ENCODE results near the gene SEC22A.

The SEC22A gene

DNA sequence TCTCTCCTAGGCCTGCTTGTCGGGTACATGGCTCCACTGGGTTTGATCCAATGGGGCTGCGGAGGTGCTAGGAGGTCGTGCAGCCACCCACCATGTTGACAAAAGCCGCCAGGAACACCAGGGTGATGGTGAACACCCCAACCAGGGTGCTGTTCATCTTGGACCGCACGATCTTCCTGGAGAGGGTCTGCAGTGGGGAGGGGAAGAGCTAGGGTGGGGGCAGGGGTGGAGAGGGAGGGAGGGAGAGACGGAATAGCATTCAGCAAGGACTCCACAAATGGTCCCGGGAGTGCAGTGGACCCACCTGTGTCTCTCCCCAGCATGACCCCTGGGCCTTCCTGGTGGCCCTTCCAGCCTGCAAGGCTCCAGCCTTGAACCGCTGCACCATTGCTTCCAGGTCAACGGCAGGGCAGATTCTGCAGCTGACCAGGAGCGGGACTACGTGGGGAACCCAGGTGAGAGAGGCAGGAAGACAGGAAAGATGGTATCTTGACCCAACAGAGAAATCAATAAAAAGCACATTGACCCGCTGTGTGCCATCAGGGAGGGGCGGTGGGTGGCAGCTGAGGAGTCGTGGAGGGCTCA lies 102.3 kb downstream of the SEC22A start:
- H3K9me3 ChIP-seq (ENCODE audit: control insufficient read depth in 2 of 2, low read length in 2 of 2), result no peaks in the 10 kb centered on the region
- no peaks in the 10 kb centered on the region for H3K27me3 ChIP-seq (ENCODE audit: control insufficient read depth in 1 of 2, insufficient read depth in 2 of 2, low read length in 2 of 2)
- no peak overlapping the region for H3K27ac ChIP-seq (ENCODE audit: low read length)
- no peak overlapping the region for H3K4me3 ChIP-seq (ENCODE audit: low read length in 2 of 2)
- H3K36me3 ChIP-seq (ENCODE audit: control insufficient read depth in 2 of 2, insufficient read depth in 2 of 2, low read length in 2 of 2), result peaks cover 47 to 58% of the 10 kb centered on the region in 2 donors
- H3K4me1 ChIP-seq (ENCODE audit: control insufficient read depth, insufficient read depth, low read length), result peaks cover 4% of the 10 kb centered on the region
- H3K9ac ChIP-seq (ENCODE audit: low read length in 2 of 2), result no peak overlapping the region

DNA sequence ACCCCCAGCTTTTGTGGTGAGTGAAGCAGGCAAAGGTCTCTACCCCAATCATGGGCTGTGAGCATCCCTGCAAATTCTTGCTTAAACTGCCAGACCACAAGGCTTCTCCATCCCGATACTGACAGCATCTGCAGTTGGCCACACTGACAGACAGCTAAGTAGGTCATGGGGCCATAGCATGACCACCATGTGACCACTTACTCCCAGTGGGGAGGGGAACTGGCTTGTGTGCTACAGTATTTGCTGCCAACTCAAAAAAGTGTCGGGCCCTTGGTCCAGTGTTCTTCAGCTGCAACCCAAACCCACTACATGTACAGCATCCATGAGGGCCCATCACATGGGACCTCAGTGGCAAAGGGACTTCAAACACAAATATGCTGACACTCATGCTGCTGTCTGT lies 103.4 kb downstream of the SEC22A start:
- peaks cover 4% of the 10 kb centered on the region for H3K4me1 ChIP-seq (ENCODE audit: control insufficient read depth, insufficient read depth, low read length)
- H3K9me3 ChIP-seq (ENCODE audit: control insufficient read depth in 2 of 2, low read length in 2 of 2), result no peaks in the 10 kb centered on the region
- peaks cover 44 to 56% of the 10 kb centered on the region in 2 donors for H3K36me3 ChIP-seq (ENCODE audit: control insufficient read depth in 2 of 2, insufficient read depth in 2 of 2, low read length in 2 of 2)
- H3K4me3 ChIP-seq (ENCODE audit: low read length in 2 of 2), result no peak overlapping the region
- H3K27me3 ChIP-seq (ENCODE audit: control insufficient read depth in 1 of 2, insufficient read depth in 2 of 2, low read length in 2 of 2), result no peaks in the 10 kb centered on the region
- no peak overlapping the region for H3K9ac ChIP-seq (ENCODE audit: low read length in 2 of 2)
- no peak overlapping the region for H3K27ac ChIP-seq (ENCODE audit: low read length)

DNA sequence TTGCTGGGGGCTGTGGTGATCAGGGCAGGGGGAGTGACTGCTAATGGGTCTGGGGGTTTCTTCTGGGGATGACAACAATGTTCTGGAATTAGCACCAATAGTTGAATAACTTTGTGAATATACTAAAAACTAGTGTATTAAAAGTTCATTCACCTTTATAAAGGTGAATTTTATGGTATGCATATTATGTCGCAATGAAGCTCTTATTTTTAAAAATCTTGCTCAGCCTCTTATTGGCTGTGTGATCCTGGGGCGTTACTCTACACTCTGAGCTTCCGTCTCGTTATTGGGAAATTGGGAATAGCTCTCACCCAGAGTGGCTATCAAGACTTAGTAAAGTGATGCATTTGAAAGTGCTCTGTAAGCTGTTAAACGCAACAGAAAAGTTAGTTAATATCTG lies 105.3 kb downstream of the SEC22A start:
- Histone ChIP-seq H3K4me3 (ENCODE audit: low read length in 2 of 2) (no peak overlapping the region), H3K36me3 (ENCODE audit: control insufficient read depth in 2 of 2, insufficient read depth in 2 of 2, low read length in 2 of 2) (peaks cover 37 to 52% of the 10 kb centered on the region in 2 donors), H3K9ac (ENCODE audit: low read length in 2 of 2) (no peak overlapping the region), H3K27ac (ENCODE audit: low read length) (no peak overlapping the region), H3K4me1 (ENCODE audit: control insufficient read depth, insufficient read depth, low read length) (peaks cover 4% of the 10 kb centered on the region), H3K27me3 (ENCODE audit: control insufficient read depth in 1 of 2, insufficient read depth in 2 of 2, low read length in 2 of 2) (no peaks in the 10 kb centered on the region), H3K9me3 (ENCODE audit: control insufficient read depth in 2 of 2, low read length in 2 of 2) (no peaks in the 10 kb centered on the region)

DNA sequence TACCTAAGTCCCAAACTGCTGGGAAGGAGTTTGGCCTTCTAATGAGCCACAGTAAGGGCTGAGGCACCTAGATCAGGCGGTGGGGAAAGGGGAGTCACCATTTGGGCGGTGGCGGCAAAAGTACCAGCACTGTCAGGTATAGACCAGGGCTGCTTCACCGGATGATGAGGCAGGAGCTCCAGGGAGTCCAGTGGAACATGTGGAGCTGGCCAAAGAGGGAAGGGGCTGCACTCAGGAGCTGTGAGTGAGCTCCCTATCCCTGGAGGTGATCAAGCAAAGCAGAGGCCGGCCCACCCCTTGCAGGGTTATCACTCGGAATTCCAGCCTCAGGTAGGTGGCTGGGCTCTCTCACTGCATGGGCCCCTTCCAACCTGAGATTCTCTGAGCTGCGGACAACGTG lies 108.4 kb downstream of the SEC22A start:
- no peak overlapping the region for H3K4me3 ChIP-seq (ENCODE audit: low read length in 2 of 2)
- H3K4me1 ChIP-seq (ENCODE audit: control insufficient read depth, insufficient read depth, low read length), result peaks cover 18% of the 10 kb centered on the region
- H3K36me3 ChIP-seq (ENCODE audit: control insufficient read depth in 2 of 2, insufficient read depth in 2 of 2, low read length in 2 of 2), result peaks cover 22 to 50% of the 10 kb centered on the region in 2 donors
- H3K9ac ChIP-seq (ENCODE audit: low read length in 2 of 2), result no peak overlapping the region
- no peaks in the 10 kb centered on the region for H3K27me3 ChIP-seq (ENCODE audit: control insufficient read depth in 1 of 2, insufficient read depth in 2 of 2, low read length in 2 of 2)
- H3K9me3 ChIP-seq (ENCODE audit: control insufficient read depth in 2 of 2, low read length in 2 of 2), result no peaks in the 10 kb centered on the region
- no peak overlapping the region for H3K27ac ChIP-seq (ENCODE audit: low read length)

DNA sequence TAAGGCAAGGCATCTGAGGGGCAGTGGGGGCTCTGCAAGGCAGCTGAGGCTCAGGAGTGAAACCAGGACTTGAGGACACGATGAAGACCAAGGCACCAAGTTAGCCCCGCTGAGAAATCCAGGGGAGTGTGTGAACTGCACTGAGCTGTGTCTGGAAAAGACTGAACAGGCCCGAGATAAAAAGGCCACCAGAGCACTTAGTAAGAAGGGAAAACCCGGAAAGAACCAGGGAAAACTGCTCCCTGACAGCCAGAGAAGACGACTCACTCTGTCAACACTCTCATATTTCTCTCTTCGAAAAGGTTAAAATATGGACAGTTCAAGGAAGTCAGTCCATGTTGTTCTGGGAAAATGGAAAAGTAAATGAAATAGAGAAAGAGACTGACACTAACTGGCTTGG lies 109.0 kb downstream of the SEC22A start:
- H3K4me3 ChIP-seq (ENCODE audit: low read length in 2 of 2), result no peak overlapping the region
- peaks cover 19 to 53% of the 10 kb centered on the region in 2 donors for H3K36me3 ChIP-seq (ENCODE audit: control insufficient read depth in 2 of 2, insufficient read depth in 2 of 2, low read length in 2 of 2)
- H3K27ac ChIP-seq (ENCODE audit: low read length), result no peak overlapping the region

DNA sequence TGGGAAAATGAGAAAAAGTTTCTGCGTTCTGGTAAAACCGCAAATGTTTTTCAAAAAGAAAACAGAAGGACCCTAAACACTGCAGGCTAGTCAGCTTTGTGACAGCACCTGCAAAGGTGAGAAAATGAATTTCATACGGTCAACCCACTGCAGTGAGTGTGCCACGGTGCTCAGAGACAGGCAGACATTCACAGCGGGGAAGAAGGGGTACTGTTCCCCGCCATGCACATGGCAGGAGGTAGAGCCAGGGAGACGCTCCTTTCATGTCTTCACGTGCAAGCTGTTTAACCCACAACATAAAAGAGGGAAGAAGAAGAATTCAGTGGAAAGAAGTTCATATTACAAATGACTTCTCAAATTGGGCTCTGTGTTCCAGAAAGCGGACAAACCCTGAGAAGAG lies 109.5 kb downstream of the SEC22A start:
- Histone ChIP-seq H3K36me3 (ENCODE audit: control insufficient read depth in 2 of 2, insufficient read depth in 2 of 2, low read length in 2 of 2) (peaks cover 19 to 53% of the 10 kb centered on the region in 2 donors), H3K27me3 (ENCODE audit: control insufficient read depth in 1 of 2, insufficient read depth in 2 of 2, low read length in 2 of 2) (no peaks in the 10 kb centered on the region), H3K9ac (ENCODE audit: low read length in 2 of 2) (no peak overlapping the region), H3K9me3 (ENCODE audit: control insufficient read depth in 2 of 2, low read length in 2 of 2) (no peaks in the 10 kb centered on the region), H3K4me3 (ENCODE audit: low read length in 2 of 2) (no peak overlapping the region), H3K27ac (ENCODE audit: low read length) (no peak overlapping the region), H3K4me1 (ENCODE audit: control insufficient read depth, insufficient read depth, low read length) (peaks cover 15% of the 10 kb centered on the region)

More for the DNA sequence above, 109.0 kb downstream of the SEC22A start:
- no peak overlapping the region for H3K9ac ChIP-seq (ENCODE audit: low read length in 2 of 2)
- H3K9me3 ChIP-seq (ENCODE audit: control insufficient read depth in 2 of 2, low read length in 2 of 2), result no peaks in the 10 kb centered on the region
- H3K4me1 ChIP-seq (ENCODE audit: control insufficient read depth, insufficient read depth, low read length), result peaks cover 15% of the 10 kb centered on the region
- H3K27me3 ChIP-seq (ENCODE audit: control insufficient read depth in 1 of 2, insufficient read depth in 2 of 2, low read length in 2 of 2), result no peaks in the 10 kb centered on the region

DNA sequence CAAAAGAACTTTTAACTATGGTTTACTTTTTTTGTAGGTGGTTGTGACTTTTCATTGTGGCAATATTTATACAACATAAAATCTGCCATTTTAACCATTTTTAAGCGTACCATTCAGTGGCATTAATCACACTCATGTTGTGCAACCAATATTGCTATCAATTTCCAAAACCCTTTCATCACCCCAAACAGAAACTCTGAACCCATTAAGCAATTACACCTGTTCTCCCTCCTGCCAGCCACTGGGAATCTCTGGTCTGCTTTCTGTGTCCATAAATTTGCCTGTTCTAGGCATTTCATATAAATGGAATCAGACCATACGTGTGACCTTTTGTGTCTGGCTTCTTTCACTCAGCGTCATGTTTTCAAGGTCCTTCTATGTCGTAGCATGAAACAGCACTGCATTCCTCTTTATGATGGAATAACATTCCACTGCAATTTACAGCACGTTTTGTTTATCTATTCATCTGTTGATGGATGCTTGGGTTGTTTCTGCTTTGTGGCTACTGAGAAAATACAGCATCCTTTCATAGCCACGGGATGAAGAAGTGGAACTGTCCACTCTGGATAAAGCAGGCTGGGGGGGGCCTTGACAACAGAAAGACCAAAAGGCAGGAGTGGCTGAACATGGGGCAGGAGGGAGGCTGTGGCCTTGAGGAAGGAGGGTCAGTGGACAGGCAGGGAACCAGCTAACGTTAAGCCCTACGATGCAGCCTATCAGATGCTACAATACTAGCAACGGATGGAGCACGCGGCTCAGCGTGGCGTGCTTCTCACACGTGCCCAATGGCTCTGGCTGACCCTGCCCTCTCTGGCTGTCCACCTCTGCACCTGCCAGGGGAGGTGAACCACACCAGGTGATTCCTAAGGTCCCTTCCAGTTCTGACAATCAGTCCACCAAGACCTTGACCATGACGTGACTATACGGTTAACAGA lies 110.9 kb downstream of the SEC22A start:
- Histone ChIP-seq H3K36me3 (ENCODE audit: control insufficient read depth in 2 of 2, insufficient read depth in 2 of 2, low read length in 2 of 2) (peaks cover 23 to 48% of the 10 kb centered on the region in 2 donors), H3K9ac (ENCODE audit: low read length in 2 of 2) (no peak overlapping the region), H3K4me3 (ENCODE audit: low read length in 2 of 2) (no peak overlapping the region), H3K27me3 (ENCODE audit: control insufficient read depth in 1 of 2, insufficient read depth in 2 of 2, low read length in 2 of 2) (no peaks in the 10 kb centered on the region), H3K4me1 (ENCODE audit: control insufficient read depth, insufficient read depth, low read length) (peaks cover 15% of the 10 kb centered on the region), H3K27ac (ENCODE audit: low read length) (peak overlapping the region; percentile 58), H3K9me3 (ENCODE audit: control insufficient read depth in 2 of 2, low read length in 2 of 2) (no peaks in the 10 kb centered on the region)

DNA sequence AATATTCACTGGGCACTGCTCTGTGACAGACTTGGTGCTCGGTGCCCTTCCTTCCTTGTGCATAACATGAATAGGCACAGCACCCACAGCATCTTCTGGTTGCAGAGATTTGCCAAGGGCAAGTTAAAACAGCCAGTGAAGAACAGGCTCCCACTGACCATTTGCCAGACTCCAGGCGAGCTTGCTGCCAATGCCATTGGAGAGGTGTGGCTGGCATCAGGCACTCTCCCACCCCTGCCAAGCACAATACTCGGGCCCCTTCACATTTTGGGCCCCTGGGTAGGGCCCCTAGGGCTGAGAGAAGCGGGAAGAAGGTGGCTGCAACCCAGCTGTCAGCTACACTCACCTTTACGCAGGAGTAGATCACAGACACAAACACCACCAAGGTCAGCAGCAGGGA lies 112.1 kb downstream of the SEC22A start:
- Histone ChIP-seq H3K27ac (ENCODE audit: low read length) (peak overlapping the region; percentile 58), H3K36me3 (ENCODE audit: control insufficient read depth in 2 of 2, insufficient read depth in 2 of 2, low read length in 2 of 2) (peaks cover 29 to 56% of the 10 kb centered on the region in 2 donors), H3K4me3 (ENCODE audit: low read length in 2 of 2) (no peak overlapping the region), H3K27me3 (ENCODE audit: control insufficient read depth in 1 of 2, insufficient read depth in 2 of 2, low read length in 2 of 2) (no peaks in the 10 kb centered on the region), H3K4me1 (ENCODE audit: control insufficient read depth, insufficient read depth, low read length) (peaks cover 15% of the 10 kb centered on the region), H3K9ac (ENCODE audit: low read length in 2 of 2) (no peak overlapping the region), H3K9me3 (ENCODE audit: control insufficient read depth in 2 of 2, low read length in 2 of 2) (no peaks in the 10 kb centered on the region)

DNA sequence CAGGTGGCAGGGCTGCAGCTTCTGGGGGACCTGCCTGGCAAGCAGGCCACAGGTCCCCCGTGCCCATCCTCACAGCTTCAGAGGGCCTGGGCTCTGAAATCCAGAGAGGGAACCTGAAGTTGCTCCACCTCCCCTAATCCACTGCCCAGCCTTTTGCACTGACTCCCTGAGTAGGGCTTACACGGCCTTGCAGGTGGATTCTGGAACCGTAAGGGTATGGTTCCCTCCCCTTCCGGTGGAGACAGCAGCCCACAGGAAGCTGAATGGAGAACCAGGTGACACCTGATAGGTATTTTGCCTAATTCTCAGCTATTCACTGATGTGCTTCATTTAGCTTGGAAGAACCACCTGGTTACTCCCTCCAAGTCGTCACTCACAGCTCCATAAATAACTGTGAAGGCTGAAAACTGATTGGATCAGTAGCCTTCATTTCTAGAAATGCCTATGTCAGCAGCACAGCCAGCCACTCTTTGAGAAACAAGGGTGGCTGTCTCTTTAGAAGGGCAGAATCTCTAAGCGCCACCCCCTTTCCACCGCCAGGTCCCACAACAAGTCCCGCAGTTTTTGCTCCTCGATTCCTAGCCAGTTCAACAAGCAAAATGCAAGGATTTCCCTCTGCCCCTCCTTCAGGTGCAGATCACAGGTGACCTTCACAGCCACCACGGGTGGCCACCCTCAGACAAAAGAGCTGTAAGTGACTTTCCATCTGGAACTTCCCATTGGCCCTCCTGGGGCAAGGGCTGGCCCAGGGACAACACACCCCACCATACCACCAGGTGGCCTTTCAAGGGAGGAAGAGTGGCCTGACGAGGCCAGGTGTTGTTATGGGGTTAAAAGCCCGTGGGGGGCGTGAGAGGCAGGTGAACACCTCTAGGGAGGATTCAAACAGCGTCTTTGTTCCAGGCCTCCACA lies 112.9 kb downstream of the SEC22A start:
- H3K27me3 ChIP-seq (ENCODE audit: control insufficient read depth in 1 of 2, insufficient read depth in 2 of 2, low read length in 2 of 2), result no peaks in the 10 kb centered on the region
- peaks cover 27 to 53% of the 10 kb centered on the region in 2 donors for H3K36me3 ChIP-seq (ENCODE audit: control insufficient read depth in 2 of 2, insufficient read depth in 2 of 2, low read length in 2 of 2)
- no peaks in the 10 kb centered on the region for H3K9me3 ChIP-seq (ENCODE audit: control insufficient read depth in 2 of 2, low read length in 2 of 2)
- peaks cover 15% of the 10 kb centered on the region for H3K4me1 ChIP-seq (ENCODE audit: control insufficient read depth, insufficient read depth, low read length)
- no peak overlapping the region for H3K9ac ChIP-seq (ENCODE audit: low read length in 2 of 2)
- H3K27ac ChIP-seq (ENCODE audit: low read length), result no peak overlapping the region
- no peak overlapping the region for H3K4me3 ChIP-seq (ENCODE audit: low read length in 2 of 2)

DNA sequence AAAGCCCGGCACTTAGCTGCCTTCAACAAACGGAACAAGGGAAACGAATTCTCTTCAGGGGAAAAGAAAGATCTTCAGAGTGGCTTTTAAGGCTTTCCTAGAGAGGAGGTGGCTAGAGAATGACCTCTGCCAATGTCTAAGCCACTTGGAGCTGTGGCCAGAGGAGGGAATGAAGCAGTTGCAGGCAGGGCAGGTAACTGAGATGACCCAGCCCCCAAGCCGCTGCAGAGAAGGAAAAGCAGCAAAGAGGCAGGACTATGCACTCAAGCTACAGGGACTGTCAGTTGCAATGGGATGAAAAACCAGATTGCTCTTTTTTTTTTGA lies 113.5 kb downstream of the SEC22A start:
- Histone ChIP-seq H3K9ac (ENCODE audit: low read length in 2 of 2) (no peak overlapping the region), H3K36me3 (ENCODE audit: control insufficient read depth in 2 of 2, insufficient read depth in 2 of 2, low read length in 2 of 2) (peaks cover 22 to 48% of the 10 kb centered on the region in 2 donors), H3K4me3 (ENCODE audit: low read length in 2 of 2) (no peak overlapping the region), H3K4me1 (ENCODE audit: control insufficient read depth, insufficient read depth, low read length) (peaks cover 20% of the 10 kb centered on the region), H3K27me3 (ENCODE audit: control insufficient read depth in 1 of 2, insufficient read depth in 2 of 2, low read length in 2 of 2) (no peaks in the 10 kb centered on the region), H3K27ac (ENCODE audit: low read length) (no peak overlapping the region), H3K9me3 (ENCODE audit: control insufficient read depth in 2 of 2, low read length in 2 of 2) (no peaks in the 10 kb centered on the region)
